Left ventricle myocardium inferior (tissue), 1 donor: ENCODE measurements around the gene CDK16. TPM values are rescaled to one million over a fixed set of nuclear protein-coding genes. Genes with fewer than 3 reads are reported as not detected.

Experiments used
- DNase-seq: peaks from one replicate; pipeline ENCODE4 v3.0.0-alpha.2; 2020
- H3K27ac ChIP-seq: fragments of 200-600 bp; replicated peaks from 2 replicates; pipeline ENCODE4 v1.8.0; 2021
- H3K27me3 ChIP-seq: fragments of 200-600 bp; 2 replicates; pipeline ENCODE4 v1.8.0; 2021; ENCODE audit warnings: low read depth
- H3K36me3 ChIP-seq: fragments of 200-600 bp; 2 replicates; pipeline ENCODE4 v1.8.0; 2021
- H3K4me1 ChIP-seq: fragments of 200-600 bp; 2 replicates; pipeline ENCODE4 v1.8.0; 2021
- H3K4me3 ChIP-seq: fragments of 200-600 bp; 2 replicates; pipeline ENCODE4 v1.8.0; 2021; ENCODE audit warnings: mild to moderate bottlenecking, moderate library complexity
- H3K9me3 ChIP-seq: fragments of 200-600 bp; replicated peaks from 2 replicates; pipeline ENCODE4 v1.8.0; 2021
- intact Hi-C: fragments of 100-400 bp; cut with micrococcal nuclease; formaldehyde crosslinking; loops from one replicate; pipeline ENCODE4 v1.11.0; 2022
- total RNA-seq: library from RNA; stranded (reverse); fragmentation: NEBNext Ultra II Directional; extraction: Animal tissue kit (Norgen Biotek cat#: 25700); gene quantifications from one replicate; pipeline ENCODE4 v1.2.1, GENCODE V29; 2021
- TF ChIP-seq, protein P1 (sequence below): fragments of 200-600 bp; IDR thresholded peaks from 2 replicates; pipeline ENCODE4 v1.8.0; 2021; ENCODE audit warnings: antibody characterized with exemption, mild to moderate bottlenecking, borderline replicate concordance
- donor health status: DM: no; HTN: yes; CAD: no; lungs with severe emphysema.

The CDK16 gene
- total RNA-seq, 1 donor from 2014 or later = 120 TPM

- Histone ChIP-seq H3K27ac (no peak overlapping the region), H3K36me3 (no peaks in the 10 kb centered on the region), H3K27me3 (no peaks in the 10 kb centered on the region), H3K4me3 (peak overlapping the region; percentile 71), H3K4me1 (peaks cover 35% of the 10 kb centered on the region), H3K9me3 (no peaks in the 10 kb centered on the region)
- TF ChIP-seq, protein P1, sequence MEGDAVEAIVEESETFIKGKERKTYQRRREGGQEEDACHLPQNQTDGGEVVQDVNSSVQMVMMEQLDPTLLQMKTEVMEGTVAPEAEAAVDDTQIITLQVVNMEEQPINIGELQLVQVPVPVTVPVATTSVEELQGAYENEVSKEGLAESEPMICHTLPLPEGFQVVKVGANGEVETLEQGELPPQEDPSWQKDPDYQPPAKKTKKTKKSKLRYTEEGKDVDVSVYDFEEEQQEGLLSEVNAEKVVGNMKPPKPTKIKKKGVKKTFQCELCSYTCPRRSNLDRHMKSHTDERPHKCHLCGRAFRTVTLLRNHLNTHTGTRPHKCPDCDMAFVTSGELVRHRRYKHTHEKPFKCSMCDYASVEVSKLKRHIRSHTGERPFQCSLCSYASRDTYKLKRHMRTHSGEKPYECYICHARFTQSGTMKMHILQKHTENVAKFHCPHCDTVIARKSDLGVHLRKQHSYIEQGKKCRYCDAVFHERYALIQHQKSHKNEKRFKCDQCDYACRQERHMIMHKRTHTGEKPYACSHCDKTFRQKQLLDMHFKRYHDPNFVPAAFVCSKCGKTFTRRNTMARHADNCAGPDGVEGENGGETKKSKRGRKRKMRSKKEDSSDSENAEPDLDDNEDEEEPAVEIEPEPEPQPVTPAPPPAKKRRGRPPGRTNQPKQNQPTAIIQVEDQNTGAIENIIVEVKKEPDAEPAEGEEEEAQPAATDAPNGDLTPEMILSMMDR = no peak
- intact Hi-C loops = loop anchor here (10.0 kb wide), 1 partner anchor 193 kb away; no protein-coding TSS in a partner anchor
- no peak for DNase-seq
Measured at GRCh38 chrX:47191806-47192401, 26.6 kb upstream of the CDK16 start.

DNA sequence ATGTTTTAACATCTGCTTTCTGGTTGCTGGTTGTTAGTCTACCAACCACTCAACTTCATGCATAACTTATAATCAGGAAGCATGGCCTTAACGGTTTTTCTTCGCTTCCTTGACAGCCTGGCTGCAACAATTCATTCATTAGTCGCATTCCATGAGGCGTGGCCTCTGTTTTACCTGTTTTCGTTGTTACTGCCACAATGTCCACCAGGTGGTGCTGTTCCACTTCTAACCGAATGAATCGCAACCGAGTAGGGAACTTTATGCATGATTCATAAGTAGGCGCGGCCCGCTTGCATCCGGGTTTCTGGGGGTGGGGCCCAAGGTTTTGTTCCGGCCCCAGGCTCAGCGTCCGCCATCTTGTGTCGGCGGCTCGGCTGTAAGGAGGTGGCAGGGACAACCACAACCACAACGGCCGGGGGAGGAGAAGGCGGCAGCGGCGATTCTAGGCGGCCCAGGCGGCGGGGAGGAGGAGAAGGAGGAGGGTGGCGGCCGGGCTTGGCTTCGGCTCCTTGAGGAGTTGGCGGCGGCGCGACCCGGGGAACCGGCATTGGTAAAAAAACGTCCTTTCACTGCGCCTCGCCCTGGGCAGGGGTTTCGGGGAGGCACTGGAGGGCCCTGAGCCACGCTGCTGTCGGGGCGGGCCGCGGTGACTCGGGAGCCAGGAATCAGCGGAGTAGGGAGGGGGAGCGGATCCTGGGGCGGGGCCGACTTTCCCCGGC is 24.8 kb upstream of the CDK16 start, which contains the start of gene UBA1:
Gene UBA1, plus strand, starts transcription at position 355 of the 719 bp plus-strand sequence. CDS start 4,974 bp downstream, outside the sequence.
- intact Hi-C loops = loop anchor here (10.0 kb wide), 1 partner anchor 191 kb away; no protein-coding TSS in a partner anchor
- no peaks in the 10 kb centered on the region for H3K27me3 ChIP-seq
- TF ChIP-seq, protein P1 = peak; percentile 71
- peak; percentile 90 for DNase-seq
- peaks cover 1% of the 10 kb centered on the region for H3K36me3 ChIP-seq
- H3K4me1 ChIP-seq = peaks cover 52% of the 10 kb centered on the region
- H3K27ac ChIP-seq = peak within 1 kb of the TSS; percentile 97
- H3K4me3 ChIP-seq = peak within 1 kb of the TSS; percentile 82
- no peaks in the 10 kb centered on the region for H3K9me3 ChIP-seq

DNA sequence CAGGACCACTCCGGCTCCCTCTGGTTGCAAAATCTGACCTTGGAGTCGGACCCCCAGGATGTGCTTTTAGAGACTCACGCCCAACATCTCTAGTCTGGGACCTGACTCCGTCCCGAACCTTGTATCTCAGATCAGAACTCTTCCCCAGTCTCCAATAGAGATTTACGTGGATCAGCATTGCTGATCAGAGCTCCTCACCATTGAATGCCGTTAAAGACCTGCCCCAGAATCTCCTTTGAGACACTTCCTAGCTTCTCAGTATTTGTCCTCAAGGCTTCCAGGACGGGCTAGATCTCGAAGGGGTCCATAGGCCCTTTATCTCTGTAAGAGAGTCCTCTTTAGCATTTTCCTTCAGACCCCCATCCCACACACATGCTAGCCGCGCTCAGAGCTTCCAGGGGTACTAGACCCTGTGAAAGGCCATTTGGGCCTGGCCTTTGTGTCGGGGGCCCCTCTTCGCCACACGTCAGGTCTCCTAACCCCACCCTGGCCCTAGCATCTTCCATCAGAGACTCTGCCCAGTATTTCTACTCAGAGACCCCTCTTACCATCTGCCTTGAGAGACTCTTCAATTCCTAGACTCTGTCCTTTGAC is 24.2 kb upstream of the CDK16 start:
- TF ChIP-seq, protein P1 = no peak
- no peak for DNase-seq

DNA sequence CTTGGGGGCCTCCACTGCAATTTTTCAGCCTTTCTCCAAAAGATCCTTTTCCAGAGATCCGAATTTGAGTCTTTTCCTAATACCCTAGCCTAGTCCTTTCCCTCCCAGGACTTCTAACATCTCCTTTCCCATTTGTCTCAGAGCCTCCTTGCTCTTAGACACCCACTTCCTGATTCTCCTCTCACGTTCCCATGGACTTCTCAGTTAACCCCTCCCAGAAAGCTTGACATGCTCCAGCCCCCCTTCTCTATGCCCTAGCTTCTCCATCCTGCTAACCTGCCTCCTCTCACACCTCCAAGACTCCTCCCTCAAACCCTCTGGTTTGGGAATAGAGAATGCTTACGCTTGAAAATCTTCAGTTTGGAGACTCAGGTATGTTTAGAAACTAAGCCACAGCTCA is 22.4 kb upstream of the CDK16 start:
- intact Hi-C loops = loop anchor here (10.0 kb wide), 1 partner anchor 189 kb away; no protein-coding TSS in a partner anchor
- H3K27ac ChIP-seq = peak overlapping the region; percentile 30
- peak overlapping the region; percentile 82 for H3K4me3 ChIP-seq
- no peaks in the 10 kb centered on the region for H3K27me3 ChIP-seq
- H3K4me1 ChIP-seq = peaks cover 53% of the 10 kb centered on the region
- no peaks in the 10 kb centered on the region for H3K9me3 ChIP-seq
- no peak for DNase-seq
- TF ChIP-seq, protein P1 = no peak
- peaks cover 26% of the 10 kb centered on the region for H3K36me3 ChIP-seq

More for the DNA sequence above, 24.2 kb upstream of the CDK16 start:
- peak overlapping the region; percentile 97 for H3K27ac ChIP-seq
- peaks cover 53% of the 10 kb centered on the region for H3K4me1 ChIP-seq
- no peaks in the 10 kb centered on the region for H3K9me3 ChIP-seq
- H3K27me3 ChIP-seq = no peaks in the 10 kb centered on the region
- H3K36me3 ChIP-seq = peaks cover 8% of the 10 kb centered on the region
- intact Hi-C loops = loop anchor here (10.0 kb wide), 1 partner anchor 191 kb away; no protein-coding TSS in a partner anchor
- H3K4me3 ChIP-seq = peak overlapping the region; percentile 82

- H3K36me3 ChIP-seq = peaks cover 40% of the 10 kb centered on the region
- no peak for DNase-seq
- intact Hi-C loops = loop anchor here (10.0 kb wide), 1 partner anchor 187 kb away; no protein-coding TSS in a partner anchor
- H3K9me3 ChIP-seq = no peaks in the 10 kb centered on the region
- TF ChIP-seq, protein P1 = no peak
- H3K27me3 ChIP-seq = no peaks in the 10 kb centered on the region
- peak overlapping the region; percentile 30 for H3K27ac ChIP-seq
- H3K4me1 ChIP-seq = peaks cover 49% of the 10 kb centered on the region
- H3K4me3 ChIP-seq = peak overlapping the region; percentile 82
Measured at GRCh38 chrX:47197526-47197925, 21.0 kb upstream of the CDK16 start.
